IMR-90 (cell line): ENCODE measurements around the gene FOXM1. TPM values are rescaled to one million over a fixed set of nuclear protein-coding genes. Genes with fewer than 3 reads are reported as not detected.

Experiments used
- ATAC-seq: fragments of 200-7000 bp; cut with Tn5 transposase; 2 replicates; pipeline ENCODE4 v1.9.1; 2020; ENCODE audit warnings: low read depth, mild to moderate bottlenecking, moderate library complexity
- BruUV-seq: library from RNA; stranded (reverse); fragments of 400-500 nt; replicated peaks from 2 replicates; lab custom pipeline; 2021; lab: Mats Ljungman, UMichigan
- CTCF ChIA-PET: fragments of 300-600 bp; formaldehyde crosslinking; extraction: SDS; loops from one replicate; lab custom pipeline; 2021; ENCODE audit warnings: antibody characterized with exemption; lab: Yijun Ruan, JAX
- POLR2A ChIA-PET: fragments of 300-600 bp; sonication (Branson Sonifier 250); formaldehyde crosslinking; loops from one replicate; lab custom pipeline; 2022; ENCODE audit warnings: antibody characterized with exemption; ENCODE audit not compliant: unreplicated experiment; lab: Charles Lee
- DNase-seq: peaks from one replicate; pipeline ENCODE4 v3.0.0; 2013
- H2AFZ ChIP-seq: replicated peaks from 2 replicates; pipeline ENCODE3; 2013; ENCODE audit warnings: low read length, mild to moderate bottlenecking; ENCODE audit not compliant: poor library complexity
- H2AK5ac ChIP-seq: 2 replicates; pipeline ENCODE4 v1.6.1; 2013; ENCODE audit warnings: low read depth, low read length, inconsistent platforms
- H2AK9ac ChIP-seq: replicated peaks from 2 replicates; pipeline ENCODE3; 2013; ENCODE audit warnings: mild to moderate bottlenecking, low read depth, low read length, moderate library complexity; ENCODE audit not compliant: poor library complexity
- H2BK120ac ChIP-seq: 2 replicates; pipeline ENCODE4 v1.6.1; 2013; ENCODE audit warnings: low read depth, low read length, inconsistent platforms
- H2BK15ac ChIP-seq: 3 replicates; pipeline ENCODE4 v1.6.1; 2013; ENCODE audit warnings: low read depth, low read length, inconsistent platforms
- H2BK20ac ChIP-seq: 2 replicates; pipeline ENCODE4 v1.6.1; 2013; ENCODE audit warnings: low read depth, mild to moderate bottlenecking, inconsistent platforms, low read length, moderate library complexity
- H2BK5ac ChIP-seq: 2 replicates; pipeline ENCODE4 v1.6.1; 2013; ENCODE audit warnings: mild to moderate bottlenecking, low read depth, low read length, inconsistent platforms; ENCODE audit not compliant: poor library complexity, severe bottlenecking
- H3K14ac ChIP-seq: replicated peaks from 2 replicates; pipeline ENCODE4 v1.6.1; 2013; ENCODE audit warnings: low read depth, low read length, inconsistent platforms
- H3K18ac ChIP-seq: 2 replicates; pipeline ENCODE4 v1.6.1; 2013; ENCODE audit warnings: low read depth, low read length, control low read depth
- H3K23ac ChIP-seq: 2 replicates; pipeline ENCODE4 v1.6.1; 2013; ENCODE audit warnings: low read depth, low read length, inconsistent platforms
- H3K27ac ChIP-seq: 2 replicates; pipeline ENCODE4 v1.5.1; 2013; ENCODE audit warnings: mild to moderate bottlenecking, control low read depth, low read length; ENCODE audit not compliant: insufficient read depth
- H3K27me3 ChIP-seq: 2 replicates; pipeline ENCODE4 v1.6.1; 2013; ENCODE audit warnings: low read length; ENCODE audit not compliant: control insufficient read depth, insufficient read depth
- H3K36me3 ChIP-seq: 2 replicates; pipeline ENCODE4 v1.6.1; 2013; ENCODE audit warnings: low read length, mixed read lengths; ENCODE audit not compliant: control insufficient read depth, insufficient read depth
- H3K4ac ChIP-seq: 2 replicates; pipeline ENCODE4 v1.6.1; 2013; ENCODE audit warnings: low read depth, low read length, inconsistent platforms
- H3K4me1 ChIP-seq: 2 replicates; pipeline ENCODE4 v1.6.1; 2013; ENCODE audit warnings: low read length, mixed read lengths; ENCODE audit not compliant: control insufficient read depth, insufficient read depth
- H3K4me2 ChIP-seq: 2 replicates; pipeline ENCODE4 v1.6.1; 2013; ENCODE audit warnings: low read depth, mild to moderate bottlenecking, control low read depth, low read length, moderate library complexity
- H3K4me3 ChIP-seq: 2 replicates; pipeline ENCODE4 v1.5.1; 2013; ENCODE audit warnings: low read depth, mild to moderate bottlenecking, control low read depth, low read length, moderate library complexity; ENCODE audit not compliant: insufficient read depth
- H3K56ac ChIP-seq: 2 replicates; pipeline ENCODE4 v1.6.1; 2013; ENCODE audit warnings: low read length, inconsistent platforms; ENCODE audit not compliant: insufficient read depth; ENCODE audit errors: extremely low read depth
- H3K79me1 ChIP-seq, 2 experiments: 2 replicates each; pipeline ENCODE4 v1.6.1; 2013; ENCODE audit warnings: low read length in 2 of 2, inconsistent platforms in 1 of 2, low read depth in 1 of 2
- H3K9ac ChIP-seq: 2 replicates; pipeline ENCODE4 v1.6.1; 2013; ENCODE audit warnings: low read depth, low read length, control low read depth
- H3K9me1 ChIP-seq: 2 replicates; pipeline ENCODE4 v1.6.1; 2013; ENCODE audit warnings: low read length, inconsistent platforms; ENCODE audit not compliant: insufficient read depth
- H3K9me3 ChIP-seq: 2 replicates; pipeline ENCODE4 v1.6.1; 2013; ENCODE audit warnings: low read length; ENCODE audit not compliant: control insufficient read depth, insufficient read depth
- H4K20me1 ChIP-seq: 2 replicates; pipeline ENCODE4 v1.6.1; 2013; ENCODE audit warnings: low read length, inconsistent platforms; ENCODE audit not compliant: insufficient read depth
- H4K5ac ChIP-seq: 2 replicates; pipeline ENCODE4 v1.6.1; 2013; ENCODE audit warnings: mild to moderate bottlenecking, low read depth, low read length, control low read depth
- H4K8ac ChIP-seq, 2 experiments: 2 replicates each; pipeline ENCODE4 v1.6.1; 2013; ENCODE audit warnings: low read depth in 2 of 2, low read length in 2 of 2, control low read depth in 1 of 2, inconsistent platforms in 1 of 2
- H4K91ac ChIP-seq: 2 replicates; pipeline ENCODE4 v1.6.1; 2013; ENCODE audit warnings: low read depth, low read length, inconsistent platforms; ENCODE audit not compliant: insufficient read depth
- BHLHE40 ChIP-seq: fragments of 150-350 bp; IDR thresholded peaks from 2 replicates; pipeline ENCODE4 v1.6.1; 2016; ENCODE audit warnings: mild to moderate bottlenecking, low read depth, low read length
- CEBPB ChIP-seq: IDR thresholded peaks from 2 replicates; pipeline ENCODE4 v1.6.1; 2012; ENCODE audit warnings: low read depth, low read length, improper control_type of control experiment
- CHD1 ChIP-seq: IDR thresholded peaks from 2 replicates; pipeline ENCODE4 v1.6.1; 2012; ENCODE audit warnings: low read depth, low read length, improper control_type of control experiment
- FOS ChIP-seq: fragments of 150-350 bp; IDR thresholded peaks from 2 replicates; pipeline ENCODE4 v1.6.1; 2016; ENCODE audit warnings: low read depth, low read length
- MAFK ChIP-seq: IDR thresholded peaks from 2 replicates; pipeline ENCODE4 v1.6.1; 2012; ENCODE audit warnings: low read depth, low read length, improper control_type of control experiment
- NFE2L2 ChIP-seq: fragments of 150-350 bp; IDR thresholded peaks from 2 replicates; pipeline ENCODE4 v1.6.1; 2016; ENCODE audit warnings: low read depth, mild to moderate bottlenecking, low read length
- RCOR1 ChIP-seq: IDR thresholded peaks from 2 replicates; pipeline ENCODE4 v1.6.1; 2012; ENCODE audit warnings: mild to moderate bottlenecking, low read length, improper control_type of control experiment; ENCODE audit not compliant: insufficient replicate concordance
- WGBS, 2 experiments: methylation state at CpG; one replicate each; pipeline versions ENCODE4 v1.1.5 to v1.1.7; 2013; ENCODE audit warnings: missing lambda C conversion rate in 2 of 2; ENCODE audit not compliant: insufficient read length in 1 of 2; ENCODE audit errors: extremely low coverage in 2 of 2; 5-methylcytosine and 5-hydroxymethylcytosine counted together
- dilution Hi-C: fragments of 300-500 bp; cut with HindIII; formaldehyde crosslinking; loops from one replicate; pipeline ENCODE4 v1.14.3; 2018; ENCODE audit warnings: low sequenced_read_pairs; ENCODE audit not compliant: unreplicated experiment
- in situ Hi-C: fragments of 300-500 bp; cut with MboI; formaldehyde crosslinking; loops from 3 replicates; pipeline ENCODE4 v1.14.3; 2019; ENCODE audit warnings: low sequenced_read_pairs, inconsistent platforms, mixed read lengths
- intact Hi-C: fragments of 100-400 bp; cut with micrococcal nuclease; formaldehyde crosslinking; loops from 2 replicates; pipeline ENCODE4 v1.10.0; 2022
- polyA plus RNA-seq, 3 experiments: library from polyadenylated mRNA; depleted of rRNA; stranded (reverse); fragments of >200 nt; gene quantifications; 2 replicates each; pipeline ENCODE4 v1.2.3, GENCODE V29; 2012; ENCODE audit warnings: low replicate concordance in 1 of 3
- total RNA-seq: library from RNA; depleted of rRNA; stranded (reverse); fragments of >200 nt; gene quantifications from 2 replicates; pipeline ENCODE4 v1.2.3, GENCODE V29; 2012
- TF ChIP-seq, protein P1 (sequence below): fragments of 150-350 bp; IDR thresholded peaks from 2 replicates; pipeline ENCODE4 v1.6.1; 2017; ENCODE audit warnings: mild to moderate bottlenecking, antibody characterized with exemption, low read length, low read depth

Gene FOXM1
- total and polyA plus RNA-seq, 2 of the 4 experiments (the other 2 are of a cell fraction): 14.9 to 29.3 TPM

DNA sequence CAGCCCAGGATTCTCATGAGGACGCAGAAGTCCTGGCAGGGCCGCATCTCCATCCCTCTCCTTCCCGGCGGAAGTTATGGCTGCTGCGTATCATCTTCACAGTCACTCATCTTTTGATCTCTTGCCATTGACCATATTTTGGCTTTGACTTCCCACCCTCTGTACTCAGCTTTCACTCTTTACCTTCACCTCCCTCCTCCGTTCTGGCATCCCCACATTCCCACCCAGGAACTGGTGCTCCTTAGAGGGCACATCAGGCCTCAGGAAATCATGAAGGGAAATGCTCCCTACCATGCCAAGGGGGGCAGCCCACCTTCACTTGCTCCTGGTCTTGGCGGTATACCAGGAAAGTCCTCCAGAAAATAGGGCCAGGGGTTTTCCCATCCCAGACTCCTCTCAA lies 21.4 kb downstream of the FOXM1 start:
- DNase-seq (no peak), ATAC-seq (no peak)
- no TSS peak for BruUV-seq
- no peaks in the 10 kb centered on the region for H3K9me3 ChIP-seq
- no peak overlapping the region for H2AK5ac ChIP-seq
- intact Hi-C loops (no loop called here), in situ Hi-C loops (loop anchor here (10.0 kb wide), 1 partner anchor 179 kb away; no protein-coding TSS in a partner anchor), dilution Hi-C loops (no loop called here)
- ChIA-PET POLR2A (no interaction called here), CTCF (no interaction called here)
- no peak overlapping the region for H3K18ac ChIP-seq
- H3K36me3 ChIP-seq: peaks cover 6% of the 10 kb centered on the region
- no peak overlapping the region for H3K56ac ChIP-seq
- H3K14ac ChIP-seq: no peak overlapping the region
- no peak overlapping the region for H4K5ac ChIP-seq
- H3K9me1 ChIP-seq: no peaks in the 10 kb centered on the region
- H3K4me1 ChIP-seq: no peaks in the 10 kb centered on the region
- H2AK9ac ChIP-seq: no peak overlapping the region
- H3K23ac ChIP-seq: no peak overlapping the region
- no peaks in the 10 kb centered on the region for H3K27me3 ChIP-seq
- no peak overlapping the region for H3K4ac ChIP-seq
- no peak overlapping the region for H4K91ac ChIP-seq
- H3K27ac ChIP-seq: no peak overlapping the region
- no peak overlapping the region for H3K4me3 ChIP-seq
- 88% methylated on average over 1 of the region's 7 CpGs; no CpG with 5 or more reads in 1 of the 2 experiments for WGBS, 2 experiments
- H3K79me1 ChIP-seq: no peaks in the 10 kb centered on the region
- H4K20me1 ChIP-seq: no peaks in the 10 kb centered on the region
- no peak overlapping the region for H4K8ac ChIP-seq
- H2BK120ac ChIP-seq: no peak overlapping the region
- H3K9ac ChIP-seq: no peak overlapping the region
- no peak overlapping the region for H3K4me2 ChIP-seq
- no peak overlapping the region for H2BK20ac ChIP-seq
- H2BK15ac ChIP-seq: no peak overlapping the region
- TF ChIP-seq, protein P1, sequence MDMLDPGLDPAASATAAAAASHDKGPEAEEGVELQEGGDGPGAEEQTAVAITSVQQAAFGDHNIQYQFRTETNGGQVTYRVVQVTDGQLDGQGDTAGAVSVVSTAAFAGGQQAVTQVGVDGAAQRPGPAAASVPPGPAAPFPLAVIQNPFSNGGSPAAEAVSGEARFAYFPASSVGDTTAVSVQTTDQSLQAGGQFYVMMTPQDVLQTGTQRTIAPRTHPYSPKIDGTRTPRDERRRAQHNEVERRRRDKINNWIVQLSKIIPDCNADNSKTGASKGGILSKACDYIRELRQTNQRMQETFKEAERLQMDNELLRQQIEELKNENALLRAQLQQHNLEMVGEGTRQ: no peak
- no peak for TF ChIP-seq CHD1
- TF ChIP-seq FOS: no peak
- no peak for TF ChIP-seq NFE2L2
- TF ChIP-seq RCOR1: no peak
- no peak for TF ChIP-seq BHLHE40
- TF ChIP-seq CEBPB: no peak
- TF ChIP-seq MAFK: no peak
- no peak overlapping the region for H2BK5ac ChIP-seq
- no peak overlapping the region for H2AFZ ChIP-seq
